Activated naive CD8-positive, alpha-beta T cell (primary cell): ENCODE measurements around the gene SMPDL3A.
"Not testable (repeated sequence)": the region's sequence is repeated elsewhere in the genome, so short reads cannot be mapped to it uniquely, and the experiment has no call there.

Experiments used
- H3K27ac Mint-ChIP-seq: one replicate; pipeline ENCODE4 v1.8.0; 2021; ENCODE audit warnings: mixed read lengths
- H3K27me3 Mint-ChIP-seq: one replicate; pipeline ENCODE4 v1.8.0; 2021; ENCODE audit warnings: mixed read lengths
- H3K36me3 Mint-ChIP-seq: one replicate; pipeline ENCODE4 v1.8.0; 2021; ENCODE audit warnings: mixed read lengths
- H3K4me1 Mint-ChIP-seq: one replicate; pipeline ENCODE4 v1.8.0; 2021; ENCODE audit warnings: low read depth, mixed read lengths
- H3K4me3 Mint-ChIP-seq: one replicate; pipeline ENCODE4 v1.8.0; 2021; ENCODE audit warnings: mild to moderate bottlenecking, mixed read lengths
- H3K9me3 Mint-ChIP-seq: one replicate; pipeline ENCODE4 v1.8.0; 2021; ENCODE audit warnings: low read depth, mixed read lengths

The SMPDL3A gene, protein sequence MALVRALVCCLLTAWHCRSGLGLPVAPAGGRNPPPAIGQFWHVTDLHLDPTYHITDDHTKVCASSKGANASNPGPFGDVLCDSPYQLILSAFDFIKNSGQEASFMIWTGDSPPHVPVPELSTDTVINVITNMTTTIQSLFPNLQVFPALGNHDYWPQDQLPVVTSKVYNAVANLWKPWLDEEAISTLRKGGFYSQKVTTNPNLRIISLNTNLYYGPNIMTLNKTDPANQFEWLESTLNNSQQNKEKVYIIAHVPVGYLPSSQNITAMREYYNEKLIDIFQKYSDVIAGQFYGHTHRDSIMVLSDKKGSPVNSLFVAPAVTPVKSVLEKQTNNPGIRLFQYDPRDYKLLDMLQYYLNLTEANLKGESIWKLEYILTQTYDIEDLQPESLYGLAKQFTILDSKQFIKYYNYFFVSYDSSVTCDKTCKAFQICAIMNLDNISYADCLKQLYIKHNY

DNA sequence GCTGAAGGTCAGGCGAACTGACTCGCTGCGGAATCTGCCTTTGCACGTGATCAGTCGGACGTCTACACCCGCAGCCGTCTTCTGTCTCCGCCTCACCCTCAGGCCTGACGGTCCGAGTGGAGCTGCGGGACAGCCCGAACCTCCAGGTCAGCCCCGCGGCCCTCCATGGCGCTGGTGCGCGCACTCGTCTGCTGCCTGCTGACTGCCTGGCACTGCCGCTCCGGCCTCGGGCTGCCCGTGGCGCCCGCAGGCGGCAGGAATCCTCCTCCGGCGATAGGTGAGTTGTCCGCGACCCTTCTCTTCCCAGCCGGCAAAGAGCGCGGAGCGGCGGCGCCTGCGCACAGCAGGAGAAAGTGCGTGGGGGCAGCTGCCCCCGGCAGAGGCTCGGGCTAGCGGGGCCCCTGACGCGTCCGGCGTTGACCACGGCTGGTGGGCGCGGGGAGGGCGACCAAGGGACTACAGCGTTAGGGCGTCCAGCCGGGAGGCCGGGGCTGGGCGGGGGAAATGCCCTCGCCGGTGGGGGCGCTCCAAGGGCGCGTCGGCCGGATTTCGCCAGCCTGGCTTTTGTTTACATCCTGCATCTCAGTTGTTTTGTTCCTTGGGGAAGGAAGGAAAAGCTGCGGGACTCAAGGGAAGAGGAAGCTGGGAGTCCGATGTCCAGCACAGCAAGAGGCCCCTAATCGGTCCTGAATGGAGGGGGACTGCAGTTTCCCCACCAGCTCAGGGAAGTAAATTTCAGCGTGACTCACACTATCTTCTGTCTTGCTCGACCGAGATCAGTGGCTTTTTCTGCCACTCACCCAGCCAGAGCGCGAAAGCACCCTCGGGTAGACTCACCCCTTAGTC lies at the start of gene SMPDL3A:
TSS of gene SMPDL3A (plus strand) at position 77 of the 846 bp plus-strand sequence. CDS start at position 166, 89 bp downstream.
- no peaks in the 10 kb centered on the region for H3K36me3 Mint-ChIP-seq
- H3K27ac Mint-ChIP-seq, result peak within 1 kb of the TSS; percentile 78
- H3K9me3 Mint-ChIP-seq, result no peaks in the 10 kb centered on the region
- H3K27me3 Mint-ChIP-seq, result peaks cover 37% of the 10 kb centered on the region
- peak within 1 kb of the TSS; percentile 94 for H3K4me3 Mint-ChIP-seq
- peaks cover 19% of the 10 kb centered on the region for H3K4me1 Mint-ChIP-seq

DNA sequence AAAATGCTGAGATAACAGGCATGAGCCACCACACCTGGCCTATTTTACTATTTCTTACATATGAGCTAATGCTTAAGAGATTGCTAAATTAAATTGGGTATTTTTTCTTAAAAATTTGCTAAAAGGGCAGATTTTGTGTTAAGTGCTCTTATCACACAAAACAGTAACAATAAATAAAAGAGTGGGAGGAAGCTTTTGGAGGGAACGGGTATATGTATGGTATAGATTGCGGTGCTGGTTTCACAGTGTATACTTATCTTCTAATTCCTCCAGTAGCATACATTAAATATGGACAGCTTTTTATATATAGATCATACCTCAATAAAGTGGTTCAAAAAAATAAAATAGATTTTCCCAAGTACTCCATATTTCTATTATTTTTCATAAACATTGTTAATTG lies 49.0 kb upstream of the SMPDL3A start:
- no peaks in the 10 kb centered on the region for H3K9me3 Mint-ChIP-seq
- H3K4me1 Mint-ChIP-seq, result no peaks in the 10 kb centered on the region
- no peak overlapping the region for H3K4me3 Mint-ChIP-seq
- H3K27ac Mint-ChIP-seq, result no peak overlapping the region
- H3K36me3 Mint-ChIP-seq, result no peaks in the 10 kb centered on the region
- no peaks in the 10 kb centered on the region for H3K27me3 Mint-ChIP-seq

DNA sequence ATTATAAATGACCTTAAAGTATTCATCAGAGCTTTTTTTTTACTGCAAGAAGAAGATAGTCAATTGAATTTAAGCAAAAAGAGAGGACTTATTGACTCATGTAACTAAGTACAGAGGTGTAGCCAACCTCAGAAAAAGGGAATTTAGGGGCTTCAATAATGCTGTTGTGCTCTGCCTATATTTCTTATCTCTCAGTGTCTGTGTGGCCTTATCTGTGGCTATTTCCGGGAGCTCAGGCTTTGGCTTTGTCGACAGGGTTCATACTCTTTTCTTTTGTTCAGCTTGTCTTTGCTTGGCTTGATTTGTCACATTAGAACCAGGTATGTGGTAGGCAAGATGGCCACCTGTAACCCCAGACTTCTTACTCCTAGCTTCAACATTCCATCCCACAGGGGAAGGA lies 48.1 kb upstream of the SMPDL3A start:
- no peaks in the 10 kb centered on the region for H3K36me3 Mint-ChIP-seq
- H3K4me3 Mint-ChIP-seq, result no peak overlapping the region
- H3K4me1 Mint-ChIP-seq, result no peaks in the 10 kb centered on the region
- H3K27ac Mint-ChIP-seq, result no peak overlapping the region
- H3K9me3 Mint-ChIP-seq, result no peaks in the 10 kb centered on the region
- H3K27me3 Mint-ChIP-seq, result no peaks in the 10 kb centered on the region

DNA sequence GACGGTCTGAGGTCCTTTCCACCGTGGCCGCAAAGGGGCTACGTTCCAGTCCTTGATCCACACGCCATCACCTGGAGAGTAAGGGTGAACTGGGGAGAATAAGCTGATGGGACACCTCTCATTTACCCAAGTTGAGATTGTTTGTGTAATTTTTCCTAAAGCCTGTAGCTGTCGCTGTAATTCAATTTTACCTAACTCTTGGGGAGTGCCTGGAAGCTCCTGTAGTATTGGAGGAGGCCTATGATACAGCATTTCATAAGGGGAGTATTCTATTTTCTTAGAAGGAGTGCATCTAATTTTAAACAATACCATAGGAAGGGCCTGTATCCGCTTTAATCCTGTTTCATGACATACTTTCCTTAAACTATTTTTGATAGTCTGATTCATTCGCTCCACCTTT lies 44.8 kb upstream of the SMPDL3A start:
- not testable (repeated sequence) for H3K4me3 Mint-ChIP-seq, H3K36me3 Mint-ChIP-seq, H3K4me1 Mint-ChIP-seq, H3K27ac Mint-ChIP-seq, H3K9me3 Mint-ChIP-seq, H3K27me3 Mint-ChIP-seq

DNA sequence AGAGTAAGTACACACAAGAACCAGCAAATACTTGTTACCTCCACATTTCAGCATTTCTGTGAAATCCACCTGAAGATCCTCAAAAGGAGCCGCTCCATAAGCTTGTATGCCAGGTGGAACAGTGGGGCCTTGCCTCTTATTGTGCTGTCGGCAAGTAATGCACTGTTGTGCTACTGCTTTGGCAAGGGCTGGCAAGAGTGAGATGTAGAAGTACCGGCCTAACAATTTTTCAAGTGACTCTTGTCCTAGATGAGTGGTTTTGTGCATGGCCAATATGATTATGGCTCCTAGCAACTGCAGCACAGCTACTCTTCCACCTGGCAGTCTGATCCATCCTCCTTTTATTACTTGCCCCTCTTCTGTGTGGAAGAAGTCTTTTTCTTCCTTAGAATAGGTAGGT lies 44.2 kb upstream of the SMPDL3A start:
- not testable (repeated sequence) for H3K4me1 Mint-ChIP-seq, H3K9me3 Mint-ChIP-seq, H3K27me3 Mint-ChIP-seq, H3K36me3 Mint-ChIP-seq, H3K27ac Mint-ChIP-seq, H3K4me3 Mint-ChIP-seq

DNA sequence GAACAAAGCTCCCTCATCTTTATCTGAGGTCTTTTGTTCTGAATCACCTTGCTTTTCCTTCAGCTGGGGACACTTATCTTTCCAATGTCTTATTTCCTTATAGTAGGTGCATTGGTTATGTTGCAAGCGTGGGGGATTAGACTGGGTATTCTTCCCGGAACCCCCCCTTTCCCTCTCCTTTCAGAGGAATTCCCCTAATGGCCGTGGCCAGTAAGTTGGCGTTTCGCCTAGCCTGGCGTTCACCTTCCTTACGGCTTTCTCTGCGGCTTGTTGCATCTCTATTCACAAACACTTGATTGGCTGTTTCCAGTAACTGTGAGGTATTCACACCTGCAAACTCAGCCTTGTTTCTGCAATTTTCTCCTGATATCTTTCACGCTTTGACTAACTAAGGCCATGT lies 42.4 kb upstream of the SMPDL3A start:
- no peaks in the 10 kb centered on the region for H3K27me3 Mint-ChIP-seq
- no peaks in the 10 kb centered on the region for H3K9me3 Mint-ChIP-seq
- peaks cover 13% of the 10 kb centered on the region for H3K4me1 Mint-ChIP-seq
- no peak overlapping the region for H3K27ac Mint-ChIP-seq
- H3K4me3 Mint-ChIP-seq, result no peak overlapping the region
- peaks cover 3% of the 10 kb centered on the region for H3K36me3 Mint-ChIP-seq

DNA sequence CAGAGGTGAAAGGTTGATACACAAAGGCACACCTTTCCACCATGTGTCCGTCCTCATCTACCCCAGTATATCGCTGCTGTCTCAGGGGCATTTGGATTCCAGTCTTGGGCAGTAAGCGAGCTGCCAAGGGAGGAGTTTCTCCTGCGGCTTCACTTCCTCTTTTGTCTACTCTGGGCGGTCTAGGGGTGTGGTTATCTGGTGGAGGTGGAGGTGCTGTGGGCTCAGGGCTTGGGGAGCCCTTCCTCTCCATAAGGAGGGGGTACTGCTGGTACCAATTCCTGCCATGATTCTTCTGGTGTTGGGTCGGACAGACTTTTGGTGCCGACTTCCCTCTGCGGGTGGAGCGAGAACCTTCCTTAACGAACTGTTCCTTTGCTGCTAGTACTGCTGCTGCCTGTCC lies 41.5 kb upstream of the SMPDL3A start:
- no peak overlapping the region for H3K27ac Mint-ChIP-seq
- peaks cover 21% of the 10 kb centered on the region for H3K4me1 Mint-ChIP-seq
- H3K9me3 Mint-ChIP-seq, result no peaks in the 10 kb centered on the region
- H3K36me3 Mint-ChIP-seq, result peaks cover 3% of the 10 kb centered on the region
- H3K27me3 Mint-ChIP-seq, result no peaks in the 10 kb centered on the region
- H3K4me3 Mint-ChIP-seq, result no peak overlapping the region

DNA sequence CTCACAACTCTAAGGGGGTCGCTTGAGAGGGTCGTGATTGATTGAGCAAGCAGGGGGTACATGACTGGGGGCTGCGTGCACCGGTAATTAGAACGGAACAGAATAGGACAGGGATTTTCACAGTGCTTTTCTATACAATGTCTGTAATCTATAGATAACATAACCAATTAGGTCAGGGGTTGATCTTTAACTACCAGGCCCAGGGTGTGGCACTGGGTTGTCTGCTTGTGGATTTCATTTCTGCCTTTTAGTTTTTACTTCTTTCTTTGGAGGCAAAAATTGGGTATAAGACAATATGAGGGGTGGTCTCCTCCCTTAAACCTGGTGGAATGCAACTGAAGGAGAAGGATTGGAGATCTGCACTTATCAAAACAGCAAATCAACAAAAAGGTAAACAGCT lies 40.1 kb upstream of the SMPDL3A start:
- not testable (repeated sequence) for H3K27me3 Mint-ChIP-seq, H3K27ac Mint-ChIP-seq, H3K9me3 Mint-ChIP-seq, H3K4me3 Mint-ChIP-seq, H3K36me3 Mint-ChIP-seq
- H3K4me1 Mint-ChIP-seq, result peaks cover 29% of the 10 kb centered on the region

DNA sequence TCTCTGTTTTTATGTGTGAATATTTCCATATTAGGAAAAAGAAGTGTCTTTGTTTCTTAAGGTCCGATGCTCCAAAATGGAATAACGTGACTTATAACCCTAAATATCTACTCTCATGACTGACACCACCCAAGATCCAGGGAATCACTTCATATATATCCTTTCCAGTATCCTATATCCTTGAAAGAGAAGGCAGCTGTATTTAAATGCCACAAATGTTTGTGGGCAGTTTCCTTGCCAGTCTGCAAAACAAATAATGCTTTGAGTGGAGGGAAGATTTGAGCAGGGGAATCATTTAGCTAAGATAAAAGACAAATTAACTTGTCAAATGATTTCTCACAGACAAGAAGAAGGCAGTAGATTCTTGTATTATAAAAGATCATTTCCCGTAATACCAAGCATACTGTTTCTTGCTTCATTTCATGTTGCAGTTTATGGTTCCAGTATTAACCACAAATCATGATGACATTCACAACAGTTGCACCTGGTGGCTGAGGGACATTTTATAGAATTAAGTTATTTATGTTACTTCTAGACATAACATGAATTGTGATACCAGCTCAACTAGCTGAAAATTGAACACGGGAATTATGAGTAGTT lies 39.5 kb upstream of the SMPDL3A start:
- Mint-ChIP-seq H3K9me3 (no peaks in the 10 kb centered on the region), H3K4me1 (peaks cover 29% of the 10 kb centered on the region), H3K27ac (peak overlapping the region; percentile 10), H3K27me3 (no peaks in the 10 kb centered on the region), H3K36me3 (peaks cover 3% of the 10 kb centered on the region), H3K4me3 (no peak overlapping the region)

DNA sequence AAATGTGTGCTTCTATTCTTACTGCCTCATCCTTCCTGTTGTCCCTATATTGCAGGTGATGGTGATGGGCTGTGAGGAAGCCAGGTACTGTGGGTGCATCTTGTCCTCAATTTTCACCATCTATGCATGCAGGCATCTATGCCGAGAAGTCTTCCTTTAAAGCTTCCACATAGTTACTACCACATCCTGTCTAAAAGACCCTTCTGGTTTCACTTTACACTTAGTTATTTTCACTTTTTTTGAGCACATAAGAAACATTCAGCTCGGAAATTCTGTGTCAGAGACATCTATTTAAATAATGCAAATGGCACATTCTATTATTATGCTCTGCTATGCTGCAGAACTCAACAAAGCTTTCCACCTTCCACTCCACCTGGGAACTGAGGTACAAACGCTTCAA lies 37.7 kb upstream of the SMPDL3A start:
- H3K27me3 Mint-ChIP-seq, result no peaks in the 10 kb centered on the region
- peak overlapping the region; percentile 89 for H3K27ac Mint-ChIP-seq
- no peaks in the 10 kb centered on the region for H3K9me3 Mint-ChIP-seq
- peak overlapping the region; percentile 33 for H3K4me3 Mint-ChIP-seq
- H3K36me3 Mint-ChIP-seq, result peaks cover 3% of the 10 kb centered on the region
- H3K4me1 Mint-ChIP-seq, result peaks cover 33% of the 10 kb centered on the region

DNA sequence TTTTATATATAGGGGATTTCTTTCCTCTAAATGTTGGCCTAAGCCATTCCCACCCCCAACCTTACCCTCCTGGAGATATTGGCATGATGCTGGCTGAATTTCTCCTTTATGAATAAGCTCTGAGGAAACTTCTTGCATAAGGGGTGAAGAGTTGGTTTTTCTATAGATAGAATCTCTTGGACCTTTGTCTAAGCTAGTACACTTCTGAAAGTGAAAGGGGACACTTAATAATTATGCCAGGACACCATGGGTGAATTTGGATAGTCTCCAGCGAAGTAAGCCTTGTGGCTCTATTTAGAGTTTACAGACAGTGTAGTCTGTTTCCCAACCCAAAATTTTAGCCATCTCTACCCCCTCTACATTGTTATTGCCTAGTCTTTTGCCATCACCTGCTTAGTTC lies 36.6 kb upstream of the SMPDL3A start:
- Mint-ChIP-seq H3K27ac (no peak overlapping the region), H3K4me1 (peaks cover 33% of the 10 kb centered on the region), H3K9me3 (no peaks in the 10 kb centered on the region), H3K27me3 (no peaks in the 10 kb centered on the region), H3K36me3 (peaks cover 3% of the 10 kb centered on the region), H3K4me3 (no peak overlapping the region)

DNA sequence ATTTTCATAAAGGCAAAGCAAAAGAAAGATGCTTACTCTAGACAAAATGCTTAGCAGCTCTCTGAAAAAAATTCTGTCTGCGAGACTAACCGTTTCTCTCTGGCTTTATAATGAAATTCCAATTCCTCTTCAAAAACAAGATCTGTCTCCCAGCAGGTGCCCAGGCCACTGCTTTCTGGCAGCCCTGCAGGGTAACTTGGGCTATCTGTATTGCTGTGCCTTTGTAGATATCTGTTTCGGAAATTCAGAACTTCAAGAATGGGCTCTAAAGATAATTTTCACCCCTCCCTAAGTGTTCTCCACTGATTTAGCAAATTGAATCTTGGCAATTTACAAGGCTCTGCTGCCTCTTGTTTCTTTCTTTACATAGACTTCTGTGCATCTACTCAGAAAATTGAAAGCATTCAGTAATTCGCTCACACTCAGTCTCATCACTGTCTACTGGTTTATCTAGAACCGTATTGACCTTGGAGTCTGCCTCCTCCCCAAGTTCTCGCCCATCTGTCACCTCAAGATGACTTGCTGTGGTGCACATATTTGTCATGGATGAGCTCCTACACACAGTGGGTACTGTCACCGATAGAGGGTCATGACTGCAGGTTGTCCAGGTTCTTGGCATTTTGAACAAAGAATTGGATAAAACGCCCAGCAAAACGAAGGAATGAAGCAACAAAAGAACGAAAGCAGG lies 35.9 kb upstream of the SMPDL3A start:
- Mint-ChIP-seq H3K4me3 (no peak overlapping the region), H3K4me1 (peaks cover 33% of the 10 kb centered on the region), H3K27me3 (no peaks in the 10 kb centered on the region), H3K36me3 (peaks cover 3% of the 10 kb centered on the region), H3K27ac (no peak overlapping the region), H3K9me3 (no peaks in the 10 kb centered on the region)

DNA sequence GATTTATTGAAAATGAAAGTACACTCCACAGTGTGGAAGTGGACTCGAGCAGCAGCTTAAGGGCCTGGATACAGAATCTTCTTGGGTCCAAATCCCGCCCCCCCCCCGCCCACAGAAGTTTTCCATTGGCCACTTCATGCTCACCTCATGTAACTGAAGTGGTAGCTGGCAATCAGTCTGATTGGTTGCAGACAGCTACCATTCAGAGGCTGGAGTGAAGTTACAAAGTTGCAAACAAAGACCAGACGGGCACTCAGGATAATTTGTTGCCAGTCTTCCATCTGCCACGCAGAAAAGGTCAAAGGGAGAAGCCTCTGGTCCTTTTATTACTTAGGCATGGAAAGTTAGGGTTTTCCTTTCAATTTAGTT lies 35.4 kb upstream of the SMPDL3A start:
- Mint-ChIP-seq H3K27me3 (no peaks in the 10 kb centered on the region), H3K4me1 (peaks cover 33% of the 10 kb centered on the region), H3K4me3 (no peak overlapping the region), H3K27ac (no peak overlapping the region), H3K9me3 (no peaks in the 10 kb centered on the region), H3K36me3 (peaks cover 3% of the 10 kb centered on the region)

DNA sequence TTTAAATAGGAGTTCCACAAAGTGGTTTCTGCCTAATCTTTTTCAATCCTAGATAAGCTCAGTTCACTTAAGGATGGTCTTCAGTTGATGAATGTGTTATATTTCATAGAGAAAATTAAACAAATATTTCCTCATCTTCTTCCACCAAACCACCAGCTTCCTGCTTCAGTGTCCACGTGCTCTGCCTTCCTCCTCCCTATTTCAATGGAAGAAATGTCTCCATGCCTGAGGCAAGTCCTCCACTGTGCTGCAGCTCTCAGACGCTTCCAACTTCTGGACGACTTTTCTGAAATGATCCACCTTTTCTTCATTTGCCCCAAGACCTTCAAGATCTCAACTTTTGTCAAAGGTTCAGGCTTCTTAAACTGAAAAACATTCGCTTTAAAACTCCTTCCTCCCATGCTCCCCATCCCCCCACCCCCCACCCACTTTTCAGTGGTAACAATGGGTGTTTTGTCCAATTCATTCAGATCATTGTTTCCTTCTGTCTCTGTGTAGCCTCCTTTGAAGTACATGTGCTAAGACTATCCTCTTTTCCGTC lies 34.8 kb upstream of the SMPDL3A start:
- no peak overlapping the region for H3K27ac Mint-ChIP-seq
- no peak overlapping the region for H3K4me3 Mint-ChIP-seq
- no peaks in the 10 kb centered on the region for H3K9me3 Mint-ChIP-seq
- peaks cover 37% of the 10 kb centered on the region for H3K4me1 Mint-ChIP-seq
- H3K27me3 Mint-ChIP-seq, result no peaks in the 10 kb centered on the region
- H3K36me3 Mint-ChIP-seq, result peaks cover 3% of the 10 kb centered on the region
